ENCODE results near the gene BARX2.

Gene BARX2

DNA sequence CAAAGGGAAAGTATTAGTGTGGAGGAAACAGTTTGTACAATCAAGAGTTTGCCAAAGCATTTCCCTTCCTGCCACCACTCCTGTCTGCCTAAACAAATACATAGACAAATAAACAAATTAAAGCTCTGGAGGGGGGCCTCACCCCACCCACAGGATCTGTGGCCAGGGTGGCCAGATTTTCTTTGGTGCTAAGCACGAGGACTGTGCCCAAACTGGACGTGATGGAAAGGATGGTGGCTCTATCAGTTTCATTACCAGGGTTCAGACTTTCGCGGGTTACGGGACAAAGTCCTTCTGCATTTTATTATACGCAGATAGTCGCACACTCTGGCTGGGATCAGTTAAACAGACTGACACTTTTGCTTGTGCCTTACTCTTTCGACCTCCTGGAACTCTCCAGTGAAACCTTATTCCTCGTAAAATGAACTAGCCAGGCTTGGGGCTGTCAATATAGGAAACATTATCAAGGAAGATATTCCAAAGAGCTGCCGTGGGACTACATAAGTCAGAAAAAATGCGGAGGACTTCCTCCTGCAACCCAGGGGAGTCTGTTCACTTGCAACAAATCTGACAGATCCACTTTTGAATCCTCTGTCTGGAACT lies 11.2 kb downstream of the BARX2 start:
- Histone ChIP-seq H3K36me3 (ENCODE audit: insufficient read depth, low read length) (no peaks in the 10 kb centered on the region), H3K79me2 (ENCODE audit: insufficient read depth, low read length) (no peaks in the 10 kb centered on the region), H3K9me3 (ENCODE audit: low read length) (no peaks in the 10 kb centered on the region), H3K9ac (ENCODE audit: low read length) (no peak overlapping the region), H3F3A (ENCODE audit: insufficient read depth, low read length) (no peaks in the 10 kb centered on the region), H3K4me1 (ENCODE audit: insufficient read depth, low read length, severe bottlenecking) (no peaks in the 10 kb centered on the region), H3K4me2 (ENCODE audit: low read length) (no peak overlapping the region), H3K27ac (ENCODE audit: low read depth, low read length, poor library complexity, severe bottlenecking) (no peak overlapping the region), H2AFZ (ENCODE audit: low read length) (no peak overlapping the region), H4K20me1 (ENCODE audit: insufficient read depth, low read length) (no peaks in the 10 kb centered on the region), H3K9me2 (ENCODE audit: low read depth, low read length) (no peaks in the 10 kb centered on the region), H3K27me3 (ENCODE audit: insufficient read depth, low read length) (no peaks in the 10 kb centered on the region), H3K4me3 (ENCODE audit: low read depth, low read length, poor library complexity, severe bottlenecking) (no peak overlapping the region)
- no peak for TF ChIP-seq EZH2 (IDR thresholded peaks at IDR 0.05; ENCODE audit: borderline replicate concordance, low read length)
- TF ChIP-seq, protein P1, sequence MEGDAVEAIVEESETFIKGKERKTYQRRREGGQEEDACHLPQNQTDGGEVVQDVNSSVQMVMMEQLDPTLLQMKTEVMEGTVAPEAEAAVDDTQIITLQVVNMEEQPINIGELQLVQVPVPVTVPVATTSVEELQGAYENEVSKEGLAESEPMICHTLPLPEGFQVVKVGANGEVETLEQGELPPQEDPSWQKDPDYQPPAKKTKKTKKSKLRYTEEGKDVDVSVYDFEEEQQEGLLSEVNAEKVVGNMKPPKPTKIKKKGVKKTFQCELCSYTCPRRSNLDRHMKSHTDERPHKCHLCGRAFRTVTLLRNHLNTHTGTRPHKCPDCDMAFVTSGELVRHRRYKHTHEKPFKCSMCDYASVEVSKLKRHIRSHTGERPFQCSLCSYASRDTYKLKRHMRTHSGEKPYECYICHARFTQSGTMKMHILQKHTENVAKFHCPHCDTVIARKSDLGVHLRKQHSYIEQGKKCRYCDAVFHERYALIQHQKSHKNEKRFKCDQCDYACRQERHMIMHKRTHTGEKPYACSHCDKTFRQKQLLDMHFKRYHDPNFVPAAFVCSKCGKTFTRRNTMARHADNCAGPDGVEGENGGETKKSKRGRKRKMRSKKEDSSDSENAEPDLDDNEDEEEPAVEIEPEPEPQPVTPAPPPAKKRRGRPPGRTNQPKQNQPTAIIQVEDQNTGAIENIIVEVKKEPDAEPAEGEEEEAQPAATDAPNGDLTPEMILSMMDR (IDR thresholded peaks at IDR 0.05; ENCODE audit: low read length) = no peak

DNA sequence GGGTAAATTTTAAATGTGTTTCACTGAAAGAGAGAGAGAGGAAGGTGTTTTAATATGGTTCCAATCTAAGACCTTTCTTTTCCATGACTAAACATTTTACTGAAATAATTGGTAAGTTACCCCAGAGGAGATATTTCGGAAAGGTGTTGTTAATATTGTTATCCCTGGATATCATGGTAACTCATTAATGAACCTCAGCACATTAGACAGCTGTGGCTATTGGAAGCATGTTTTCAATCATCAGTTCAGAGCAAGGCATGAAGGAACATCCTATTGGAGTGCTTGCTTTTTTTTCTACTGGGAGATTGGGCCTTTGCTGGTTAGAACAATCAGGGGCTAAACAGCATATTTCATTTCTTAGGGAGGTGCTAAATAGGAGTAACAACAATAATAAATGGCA lies 11.8 kb downstream of the BARX2 start:
- TF ChIP-seq EZH2 (IDR thresholded peaks at IDR 0.05; ENCODE audit: borderline replicate concordance, low read length) = no peak
- TF ChIP-seq, protein P1 (IDR thresholded peaks at IDR 0.05; ENCODE audit: low read length) = no peak
- no peak overlapping the region for H3K27ac ChIP-seq (ENCODE audit: low read depth, low read length, poor library complexity, severe bottlenecking)
- H3K79me2 ChIP-seq (ENCODE audit: insufficient read depth, low read length) = no peaks in the 10 kb centered on the region
- H3K36me3 ChIP-seq (ENCODE audit: insufficient read depth, low read length) = no peaks in the 10 kb centered on the region
- H3K4me2 ChIP-seq (ENCODE audit: low read length) = no peak overlapping the region
- H3K4me1 ChIP-seq (ENCODE audit: insufficient read depth, low read length, severe bottlenecking) = no peaks in the 10 kb centered on the region
- H4K20me1 ChIP-seq (ENCODE audit: insufficient read depth, low read length) = no peaks in the 10 kb centered on the region
- H3F3A ChIP-seq (ENCODE audit: insufficient read depth, low read length) = no peaks in the 10 kb centered on the region
- H3K9me2 ChIP-seq (ENCODE audit: low read depth, low read length) = no peaks in the 10 kb centered on the region
- no peaks in the 10 kb centered on the region for H3K9me3 ChIP-seq (ENCODE audit: low read length)
- no peak overlapping the region for H3K4me3 ChIP-seq (ENCODE audit: low read depth, low read length, poor library complexity, severe bottlenecking)
- H2AFZ ChIP-seq (ENCODE audit: low read length) = no peak overlapping the region
- no peak overlapping the region for H3K9ac ChIP-seq (ENCODE audit: low read length)
- H3K27me3 ChIP-seq (ENCODE audit: insufficient read depth, low read length) = no peaks in the 10 kb centered on the region

DNA sequence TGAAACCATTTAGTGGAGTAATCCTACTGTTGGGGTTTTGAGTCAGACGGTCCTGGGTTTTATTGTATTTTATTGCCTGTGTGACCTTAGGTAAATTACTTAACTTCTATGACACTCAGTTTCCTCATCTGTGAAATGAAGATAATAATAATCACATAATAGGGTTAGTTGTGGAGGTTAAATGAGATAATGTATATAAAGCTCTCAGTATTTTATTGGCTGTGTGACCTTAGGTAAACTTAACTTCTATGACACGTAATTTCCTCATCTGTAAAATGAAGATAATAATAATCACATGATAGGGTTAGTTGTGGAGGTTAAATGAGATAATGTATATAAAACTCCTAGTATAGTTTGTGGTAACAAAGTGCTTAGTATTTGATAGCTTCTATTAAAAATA lies 13.2 kb downstream of the BARX2 start:
- Histone ChIP-seq H3K9me3 (ENCODE audit: low read length) (no peaks in the 10 kb centered on the region), H3K9ac (ENCODE audit: low read length) (no peak overlapping the region), H3K4me3 (ENCODE audit: low read depth, low read length, poor library complexity, severe bottlenecking) (no peak overlapping the region), H3K36me3 (ENCODE audit: insufficient read depth, low read length) (no peaks in the 10 kb centered on the region), H3K4me2 (ENCODE audit: low read length) (no peak overlapping the region), H3F3A (ENCODE audit: insufficient read depth, low read length) (no peaks in the 10 kb centered on the region), H3K27ac (ENCODE audit: low read depth, low read length, poor library complexity, severe bottlenecking) (no peak overlapping the region), H3K27me3 (ENCODE audit: insufficient read depth, low read length) (no peaks in the 10 kb centered on the region), H3K4me1 (ENCODE audit: insufficient read depth, low read length, severe bottlenecking) (no peaks in the 10 kb centered on the region), H2AFZ (ENCODE audit: low read length) (no peak overlapping the region), H4K20me1 (ENCODE audit: insufficient read depth, low read length) (no peaks in the 10 kb centered on the region), H3K79me2 (ENCODE audit: insufficient read depth, low read length) (no peaks in the 10 kb centered on the region), H3K9me2 (ENCODE audit: low read depth, low read length) (no peaks in the 10 kb centered on the region)
- TF ChIP-seq, protein P1 (IDR thresholded peaks at IDR 0.05; ENCODE audit: low read length) = no peak
